ENCODE data around the gene CYTH3. TPM values are rescaled to one million over a fixed set of nuclear protein-coding genes. Genes with fewer than 3 reads are reported as not detected.

CYTH3 gene
- total and polyA plus RNA-seq, 9 of the 15 experiments (the other 6 are each of a cell fraction or from before 2014, with no cell fraction given), result 0.25 to 15.2 (median 11.4) TPM

- TF ChIP-seq ZNF212 (CRISPR knock-in tag; IDR thresholded peaks at IDR 0.05) (no peak), ZNF121 (CRISPR knock-in tag; conservative IDR thresholded peaks at IDR 0.05) (no peak), USF1 (CRISPR knock-in tag; IDR thresholded peaks at IDR 0.05) (peak; percentile 78), POLR2G (IDR thresholded peaks at IDR 0.05; ENCODE audit: low read depth, low read length) (peak; percentile 82), RHOXF2B (CRISPR knock-in tag; conservative IDR thresholded peaks at IDR 0.05) (no peak), ZBTB17 (CRISPR knock-in tag; IDR thresholded peaks at IDR 0.05) (no peak), CTBP1 (IDR thresholded peaks at IDR 0.05; ENCODE audit: borderline replicate concordance) (no peak; the same call in 1 of the 2 replicates), NFXL1 (CRISPR knock-in tag; IDR thresholded peaks at IDR 0.05) (no peak), HEY1 (CRISPR knock-in tag; IDR thresholded peaks at IDR 0.05; ENCODE audit: borderline replicate concordance) (no peak), MBD1 (CRISPR knock-in tag; IDR thresholded peaks at IDR 0.05) (no peak), MCM2 (IDR thresholded peaks at IDR 0.05; ENCODE audit: low read depth) (no peak), ZNF561 (CRISPR knock-in tag; conservative IDR thresholded peaks at IDR 0.05) (no peak), REST (IDR thresholded peaks at IDR 0.05; ENCODE audit: borderline replicate concordance) (peak; percentile 79), REST (CRISPR knock-in tag; IDR thresholded peaks at IDR 0.05; ENCODE audit: low read depth) (no peak), TEAD1 (CRISPR knock-in tag; IDR thresholded peaks at IDR 0.05) (peak in 1 of 2 experiments; percentile 19; a peak in 1 of 4 replicates), ILF3 (IDR thresholded peaks at IDR 0.05; ENCODE audit: borderline replicate concordance) (no peak)
These were observed at the start of gene CYTH3 (continued) for GRCh38 chr7:6272481-6273323.

Measured in K562 (cell line).